NCI-H226 (cell line): Measurements from ENCODE around the gene SPEG.

Source experiments
- DNase-seq: peaks from one replicate; pipeline ENCODE4 v3.0.0-alpha.2; 2015

Gene SPEG

DNA sequence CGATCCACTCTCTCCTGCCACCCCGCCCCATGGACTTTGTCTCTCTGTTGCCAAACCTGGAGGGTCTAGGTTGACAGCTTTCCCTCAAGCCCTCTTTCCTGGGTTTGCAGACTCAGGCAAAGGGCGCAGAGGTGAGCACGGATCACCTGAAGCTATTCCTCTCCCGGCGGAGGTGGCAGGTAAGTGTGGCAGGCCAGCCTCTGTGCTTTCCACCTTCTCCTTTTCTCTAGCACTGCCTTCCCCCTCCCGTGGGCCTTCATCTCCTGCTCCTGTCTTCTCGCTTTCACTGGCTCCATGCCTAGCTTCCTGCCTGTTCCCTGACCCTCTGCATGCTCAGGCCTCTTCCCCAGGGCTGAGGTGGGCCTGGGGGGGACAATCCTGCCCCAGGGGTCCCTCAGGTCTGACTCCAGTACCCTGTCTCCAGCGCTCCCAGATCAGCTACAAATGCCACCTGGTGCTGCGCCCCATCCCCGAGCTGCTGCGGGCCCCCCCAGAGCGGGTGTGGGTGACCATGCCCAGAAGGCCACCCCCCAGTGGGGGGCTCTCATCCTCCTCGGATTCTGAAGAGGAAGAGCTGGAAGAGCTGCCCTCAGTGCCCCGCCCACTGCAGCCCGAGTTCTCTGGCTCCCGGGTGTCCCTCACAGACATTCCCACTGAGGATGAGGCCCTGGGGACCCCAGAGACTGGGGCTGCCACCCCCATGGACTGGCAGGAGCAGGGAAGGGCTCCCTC lies 48.2 kb downstream of the SPEG start:
- no peak for DNase-seq

DNA sequence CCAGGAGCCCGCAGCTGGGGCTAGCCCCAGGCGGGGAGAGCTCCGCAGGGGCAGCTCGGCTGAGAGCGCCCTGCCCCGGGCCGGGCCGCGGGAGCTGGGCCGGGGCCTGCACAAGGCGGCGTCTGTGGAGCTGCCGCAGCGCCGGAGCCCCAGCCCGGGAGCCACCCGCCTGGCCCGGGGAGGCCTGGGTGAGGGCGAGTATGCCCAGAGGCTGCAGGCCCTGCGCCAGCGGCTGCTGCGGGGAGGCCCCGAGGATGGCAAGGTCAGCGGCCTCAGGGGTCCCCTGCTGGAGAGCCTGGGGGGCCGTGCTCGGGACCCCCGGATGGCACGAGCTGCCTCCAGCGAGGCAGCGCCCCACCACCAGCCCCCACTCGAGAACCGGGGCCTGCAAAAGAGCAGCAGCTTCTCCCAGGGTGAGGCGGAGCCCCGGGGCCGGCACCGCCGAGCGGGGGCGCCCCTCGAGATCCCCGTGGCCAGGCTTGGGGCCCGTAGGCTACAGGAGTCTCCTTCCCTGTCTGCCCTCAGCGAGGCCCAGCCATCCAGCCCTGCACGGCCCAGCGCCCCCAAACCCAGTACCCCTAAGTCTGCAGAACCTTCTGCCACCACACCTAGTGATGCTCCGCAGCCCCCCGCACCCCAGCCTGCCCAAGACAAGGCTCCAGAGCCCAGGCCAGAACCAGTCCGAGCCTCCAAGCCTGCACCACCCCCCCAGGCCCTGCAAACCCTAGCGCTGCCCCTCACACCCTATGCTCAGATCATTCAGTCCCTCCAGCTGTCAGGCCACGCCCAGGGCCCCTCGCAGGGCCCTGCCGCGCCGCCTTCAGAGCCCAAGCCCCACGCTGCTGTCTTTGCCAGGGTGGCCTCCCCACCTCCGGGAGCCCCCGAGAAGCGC lies 49.1 kb downstream of the SPEG start:
- DNase-seq: no peak

DNA sequence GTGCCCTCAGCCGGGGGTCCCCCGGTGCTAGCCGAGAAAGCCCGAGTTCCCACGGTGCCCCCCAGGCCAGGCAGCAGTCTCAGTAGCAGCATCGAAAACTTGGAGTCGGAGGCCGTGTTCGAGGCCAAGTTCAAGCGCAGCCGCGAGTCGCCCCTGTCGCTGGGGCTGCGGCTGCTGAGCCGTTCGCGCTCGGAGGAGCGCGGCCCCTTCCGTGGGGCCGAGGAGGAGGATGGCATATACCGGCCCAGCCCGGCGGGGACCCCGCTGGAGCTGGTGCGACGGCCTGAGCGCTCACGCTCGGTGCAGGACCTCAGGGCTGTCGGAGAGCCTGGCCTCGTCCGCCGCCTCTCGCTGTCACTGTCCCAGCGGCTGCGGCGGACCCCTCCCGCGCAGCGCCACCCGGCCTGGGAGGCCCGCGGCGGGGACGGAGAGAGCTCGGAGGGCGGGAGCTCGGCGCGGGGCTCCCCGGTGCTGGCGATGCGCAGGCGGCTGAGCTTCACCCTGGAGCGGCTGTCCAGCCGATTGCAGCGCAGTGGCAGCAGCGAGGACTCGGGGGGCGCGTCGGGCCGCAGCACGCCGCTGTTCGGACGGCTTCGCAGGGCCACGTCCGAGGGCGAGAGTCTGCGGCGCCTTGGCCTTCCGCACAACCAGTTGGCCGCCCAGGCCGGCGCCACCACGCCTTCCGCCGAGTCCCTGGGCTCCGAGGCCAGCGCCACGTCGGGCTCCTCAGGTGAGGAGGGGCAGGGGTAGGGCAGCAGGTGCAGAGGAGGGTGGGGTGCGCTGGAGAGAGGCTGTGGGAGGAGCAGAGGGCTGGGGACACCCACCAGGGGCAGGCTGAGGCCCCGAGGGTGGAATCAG lies 49.9 kb downstream of the SPEG start:
- DNase-seq: no peak

- no peak for DNase-seq
These were observed 50.5 kb downstream of the SPEG start for GRCh38 chr2:219485201-219485580.

DNA sequence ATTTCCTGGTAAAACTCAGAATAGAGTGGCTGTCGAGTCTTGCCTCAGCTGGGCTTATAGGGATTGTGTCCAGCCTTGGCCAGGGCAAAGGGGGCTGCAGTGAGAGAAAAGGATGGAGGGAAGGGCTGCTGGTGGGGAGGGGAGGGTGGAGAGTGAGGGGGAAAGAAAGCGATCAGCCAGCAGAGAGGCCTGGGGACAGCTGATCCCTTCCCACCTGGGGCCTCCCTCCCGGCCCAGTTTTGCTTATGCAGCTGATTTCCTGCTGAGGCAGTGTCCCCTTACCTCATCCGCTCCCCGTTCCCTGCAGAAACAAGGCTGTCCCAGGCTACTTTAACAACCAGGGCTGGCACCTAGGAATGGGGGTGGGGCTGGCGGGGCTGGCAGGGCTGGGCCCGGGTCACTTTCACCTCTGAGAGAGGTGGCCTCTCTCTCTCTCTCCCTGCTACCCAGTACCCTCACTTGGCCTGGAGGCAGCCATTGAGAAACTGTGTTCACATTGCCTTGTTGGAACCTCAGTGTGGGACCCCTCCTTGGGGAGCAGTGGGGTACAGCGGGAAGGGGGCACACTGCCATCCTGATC lies 51.8 kb downstream of the SPEG start:
- DNase-seq: no peak

DNA sequence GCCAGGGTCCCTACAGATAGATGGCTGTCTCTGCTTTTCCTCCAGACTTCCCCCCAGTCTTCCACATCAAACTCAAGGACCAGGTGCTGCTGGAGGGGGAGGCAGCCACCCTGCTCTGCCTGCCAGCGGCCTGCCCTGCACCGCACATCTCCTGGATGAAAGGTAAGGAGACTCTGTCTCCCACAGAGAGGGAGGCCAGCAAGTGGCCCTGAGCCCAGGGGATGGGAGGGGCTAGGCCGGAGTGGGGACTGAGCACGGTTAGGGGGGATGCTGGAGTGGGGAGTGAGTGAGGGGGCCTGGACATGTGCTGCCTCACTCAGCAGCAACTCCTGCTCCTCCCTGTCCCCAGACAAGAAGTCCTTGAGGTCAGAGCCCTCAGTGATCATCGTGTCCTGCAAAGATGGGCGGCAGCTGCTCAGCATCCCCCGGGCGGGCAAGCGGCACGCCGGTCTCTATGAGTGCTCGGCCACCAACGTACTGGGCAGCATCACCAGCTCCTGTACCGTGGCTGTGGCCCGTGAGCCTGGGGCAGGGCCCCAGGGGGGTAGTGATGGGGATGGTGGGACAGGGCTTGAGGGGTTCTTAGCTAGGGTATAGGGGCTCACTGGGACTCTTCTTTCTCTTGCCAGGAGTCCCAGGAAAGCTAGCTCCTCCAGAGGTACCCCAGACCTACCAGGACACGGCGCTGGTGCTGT lies 53.7 kb downstream of the SPEG start:
- DNase-seq: no peak

- no peak for DNase-seq
These were observed 54.2 kb downstream of the SPEG start for GRCh38 chr2:219488844-219489194.

GRCh38 chr2:219489315-219489714 lies 54.7 kb downstream of the SPEG start:
- DNase-seq: no peak

DNA sequence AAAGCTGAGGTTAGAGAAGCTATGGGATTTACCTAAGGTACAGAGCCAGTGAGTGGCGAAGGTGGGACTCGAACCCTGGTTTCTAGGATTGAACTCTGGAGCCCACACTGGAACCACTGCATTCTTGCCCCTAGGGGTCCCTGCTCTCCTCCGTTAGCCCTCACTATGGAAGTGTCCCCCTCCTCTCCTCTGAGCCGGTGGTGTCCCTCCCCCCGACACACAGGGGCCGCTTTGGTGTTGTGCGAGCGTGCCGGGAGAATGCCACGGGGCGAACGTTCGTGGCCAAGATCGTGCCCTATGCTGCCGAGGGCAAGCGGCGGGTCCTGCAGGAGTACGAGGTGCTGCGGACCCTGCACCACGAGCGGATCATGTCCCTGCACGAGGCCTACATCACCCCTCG lies 55.5 kb downstream of the SPEG start:
- no peak for DNase-seq

- no peak for DNase-seq
These were observed 56.0 kb downstream of the SPEG start for GRCh38 chr2:219490600-219491130.

GRCh38 chr2:219491278-219491963 lies 56.8 kb downstream of the SPEG start:
- DNase-seq: no peak

DNA sequence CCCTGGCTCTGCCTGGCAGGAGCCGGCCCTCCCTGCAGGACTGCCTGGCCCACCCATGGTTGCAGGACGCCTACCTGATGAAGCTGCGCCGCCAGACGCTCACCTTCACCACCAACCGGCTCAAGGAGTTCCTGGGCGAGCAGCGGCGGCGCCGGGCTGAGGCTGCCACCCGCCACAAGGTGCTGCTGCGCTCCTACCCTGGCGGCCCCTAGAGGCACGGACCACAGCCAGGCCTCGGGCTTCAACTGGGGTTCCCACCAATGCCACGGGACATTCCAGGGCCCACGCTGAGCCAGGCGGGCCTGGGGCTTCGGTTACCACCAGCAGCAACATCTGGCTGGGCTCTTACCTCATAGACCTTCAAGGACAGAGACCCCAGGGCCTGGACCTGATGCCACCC lies 57.9 kb downstream of the SPEG start:
- DNase-seq: no peak

DNA sequence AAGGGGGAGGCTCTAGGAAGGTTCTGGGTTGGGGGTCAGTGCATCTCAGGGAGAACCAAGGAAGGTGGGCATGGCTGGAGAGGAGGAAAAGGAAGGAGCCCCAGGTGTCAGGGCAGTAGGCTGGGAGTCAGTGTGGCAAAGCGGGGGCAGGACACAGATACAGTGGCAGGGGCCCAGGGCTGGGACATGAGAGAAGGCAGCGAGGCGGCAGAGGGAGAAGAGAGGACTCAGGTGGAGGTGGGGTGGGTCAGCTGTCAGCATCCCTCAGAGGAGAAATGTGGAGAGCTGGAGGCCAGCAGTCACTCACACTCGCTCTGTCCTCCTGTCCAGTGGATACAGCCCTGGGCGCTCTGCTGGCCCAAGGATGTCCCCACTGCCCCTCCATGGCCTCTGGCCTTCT lies 58.4 kb downstream of the SPEG start:
- no peak for DNase-seq

DNA sequence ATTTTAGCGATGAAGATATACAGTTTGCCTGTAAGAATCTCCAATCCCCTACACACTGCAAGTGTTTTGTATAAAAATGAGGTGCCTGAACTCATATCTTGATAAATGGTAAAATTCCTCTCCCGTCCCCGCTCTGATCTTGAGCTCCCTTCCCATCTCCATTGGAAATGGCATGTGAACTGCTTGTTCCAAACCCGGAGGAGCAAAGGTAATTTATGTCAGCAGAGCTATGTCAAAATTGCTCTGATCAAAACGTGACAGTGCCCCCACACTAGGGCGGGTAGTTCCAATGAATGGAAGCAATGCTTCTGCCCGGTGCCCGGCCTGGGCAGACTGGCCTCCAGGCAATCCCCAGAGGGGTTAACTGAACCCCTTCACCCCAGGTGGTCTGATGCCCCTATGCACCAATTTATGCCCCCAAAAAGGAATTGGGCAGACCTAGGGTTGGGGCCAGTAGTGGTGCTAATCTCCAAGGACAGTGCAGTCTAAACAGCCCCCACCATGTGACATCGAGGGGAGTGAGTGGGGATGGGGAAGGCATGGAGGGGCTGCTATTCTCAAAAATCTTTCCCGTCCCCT lies 60.4 kb downstream of the SPEG start:
- no peak for DNase-seq

- DNase-seq: peak; percentile 50
These were observed 61.0 kb downstream of the SPEG start for GRCh38 chr2:219495531-219496122.

DNA sequence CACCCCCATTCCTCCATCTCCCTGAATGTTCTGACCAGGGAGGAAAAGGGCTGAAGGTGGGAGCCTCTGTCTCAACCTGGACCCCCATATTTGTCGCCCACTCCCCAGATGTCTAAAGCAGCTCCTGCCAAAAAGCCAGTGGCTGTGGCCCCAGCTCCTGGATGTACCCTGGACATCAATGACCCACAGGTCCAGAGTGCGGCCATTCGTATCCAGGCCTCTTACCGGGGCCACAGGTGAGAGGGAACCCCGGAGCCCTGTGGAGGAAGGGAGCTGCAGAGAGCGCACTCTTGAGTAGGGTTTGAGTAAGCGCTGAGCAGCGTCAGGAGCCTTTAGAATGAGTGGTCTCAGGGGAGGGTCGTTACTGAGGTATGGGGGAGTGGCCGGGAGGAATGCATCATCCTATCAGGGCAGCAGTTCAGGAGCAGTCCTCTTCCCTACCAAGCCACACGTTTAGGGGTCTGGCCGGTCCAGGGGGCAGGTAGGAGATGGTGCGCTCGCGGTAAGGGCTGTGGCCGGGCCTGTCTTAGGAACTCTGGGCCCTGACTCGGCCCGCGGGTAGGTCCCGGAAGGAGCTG lies 61.7 kb downstream of the SPEG start:
- DNase-seq: no peak

DNA sequence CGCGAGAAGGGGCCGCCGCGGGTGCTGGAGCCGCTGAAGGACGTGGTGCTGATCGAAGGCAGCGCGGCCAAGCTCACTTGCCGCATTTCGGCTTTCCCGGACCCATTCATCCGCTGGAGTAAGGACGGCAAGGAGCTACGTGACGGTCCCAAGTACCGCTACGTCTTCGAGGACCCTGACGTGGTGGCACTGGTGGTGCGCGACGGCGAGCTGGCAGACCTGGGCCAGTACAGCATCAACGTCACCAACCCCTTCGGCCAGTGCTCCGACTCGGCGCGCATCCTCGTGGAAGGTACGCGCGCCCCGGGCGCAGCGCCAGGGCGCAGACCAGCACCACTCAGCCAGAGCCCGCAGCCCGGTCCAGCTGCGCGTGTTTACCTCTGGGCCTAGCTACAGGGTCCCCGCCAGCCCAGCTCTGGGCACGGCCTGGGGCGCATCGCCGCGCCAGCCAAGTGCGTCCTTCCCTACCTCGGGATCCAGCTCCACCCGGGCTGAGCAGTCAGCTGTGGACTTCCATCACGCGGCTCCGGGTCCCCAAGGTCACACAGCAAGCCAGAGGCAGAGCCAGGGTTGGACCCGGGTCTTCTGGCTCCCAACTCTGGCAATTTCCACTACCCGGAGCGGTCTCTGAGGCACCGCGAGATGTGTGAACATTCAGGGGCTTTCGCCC lies 62.3 kb downstream of the SPEG start:
- DNase-seq: no peak

- DNase-seq: peak; percentile 83
These were observed 63.0 kb downstream of the SPEG start for GRCh38 chr2:219497495-219498279.
